Kidney tubule cell (primary cell): ENCODE data around the gene CDH15.
A peak's percentile ranks its signal among the peaks of the same experiment; 100 is the strongest.
"Not testable (repeated sequence)": the region's sequence is repeated elsewhere in the genome, so short reads cannot be mapped to it uniquely, and the experiment has no call there.

ENCODE experiments used
- DNase-seq: peaks from one replicate; pipeline ENCODE4 v3.0.0-alpha.2; 2018; ENCODE audit warnings: low spot score

Gene CDH15

DNA sequence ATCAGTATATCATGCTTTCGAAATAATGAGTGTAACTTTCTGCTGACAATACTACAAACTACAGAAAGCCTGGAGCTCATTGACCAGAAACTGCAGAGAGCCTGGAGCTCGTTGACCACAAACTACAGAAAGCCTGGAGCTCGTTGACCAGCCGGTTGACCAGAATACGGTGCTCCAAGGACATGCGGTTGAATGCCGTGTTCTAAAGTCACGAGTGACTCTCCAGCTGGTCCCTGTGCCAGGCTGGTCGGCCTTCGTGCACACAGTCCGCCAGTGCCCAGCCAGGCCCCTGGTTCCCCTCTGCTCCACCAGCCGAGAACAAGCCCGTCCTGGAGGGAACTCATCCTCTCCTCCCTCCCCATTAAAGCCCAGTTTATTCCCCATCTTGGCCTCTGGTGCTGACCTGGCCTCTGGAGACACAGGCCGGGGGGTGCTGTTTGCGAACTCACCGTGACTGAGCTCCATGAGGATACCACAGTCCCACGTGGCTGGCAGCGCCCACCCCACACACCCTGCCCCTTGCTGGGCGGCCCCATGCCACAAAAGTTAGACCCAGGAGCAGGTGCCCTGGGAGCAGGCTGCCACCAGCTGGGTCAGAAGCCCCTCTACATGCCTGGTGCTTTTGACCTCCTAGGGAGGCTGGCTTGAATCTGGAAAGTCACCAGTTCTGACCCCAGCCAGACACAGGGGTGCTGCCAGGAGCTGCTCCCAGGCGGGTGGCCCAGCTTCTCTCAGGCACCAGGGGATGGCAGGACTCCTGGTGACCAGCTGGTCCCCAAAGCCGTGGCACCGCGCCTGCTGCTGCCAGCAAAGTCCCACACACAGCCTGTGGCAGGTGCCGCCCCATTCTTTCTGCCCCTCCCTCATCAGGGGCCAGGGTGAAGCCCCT, 15.5 kb upstream of the CDH15 start:
- no peak for DNase-seq

DNA sequence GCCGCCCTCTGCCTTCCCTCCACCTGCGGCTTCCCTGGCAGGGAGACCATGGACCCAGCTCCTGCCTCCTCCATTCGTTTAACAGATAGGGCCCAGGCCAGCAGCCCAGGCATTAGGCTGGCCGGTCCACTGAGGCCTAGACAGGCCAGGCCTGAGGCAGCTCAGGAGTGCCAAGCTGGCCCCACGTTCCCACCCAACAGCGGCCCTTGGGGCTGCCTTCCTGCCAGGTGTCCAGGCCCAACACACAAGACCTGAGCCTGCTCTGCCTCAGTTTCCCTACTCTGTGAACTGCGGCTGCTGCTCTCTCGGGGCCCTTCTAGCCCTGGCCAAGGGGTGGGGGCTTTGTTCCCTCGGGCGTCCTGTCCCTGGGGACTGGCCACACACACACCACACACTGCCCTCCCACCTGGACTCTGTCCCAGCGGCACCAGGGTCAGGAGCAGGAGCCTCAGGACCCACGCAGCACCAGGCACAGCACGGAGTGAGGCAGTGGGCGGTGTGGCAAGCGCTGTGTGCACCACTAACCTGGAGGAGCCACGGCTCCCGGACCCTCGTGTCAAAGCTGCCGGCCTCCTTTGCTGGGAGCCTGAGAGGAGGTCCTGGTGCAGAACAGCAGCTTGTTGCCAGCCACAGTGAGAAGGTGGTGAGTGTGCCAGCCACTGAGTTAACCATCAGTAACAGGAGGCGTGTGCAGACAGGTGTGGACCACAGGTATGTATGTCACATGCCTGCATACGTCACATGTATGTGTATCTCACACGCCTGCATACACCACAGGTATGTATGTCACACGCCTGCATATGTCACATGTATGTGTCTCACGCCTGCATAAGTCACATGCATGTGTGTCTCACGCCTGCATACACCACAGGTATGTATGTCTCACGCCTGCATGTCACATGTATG, 14.6 kb upstream of the CDH15 start:
- no peak for DNase-seq

GRCh38 chr16:89157778-89158177, 13.8 kb upstream of the CDH15 start:
- DNase-seq, result no peak

DNA sequence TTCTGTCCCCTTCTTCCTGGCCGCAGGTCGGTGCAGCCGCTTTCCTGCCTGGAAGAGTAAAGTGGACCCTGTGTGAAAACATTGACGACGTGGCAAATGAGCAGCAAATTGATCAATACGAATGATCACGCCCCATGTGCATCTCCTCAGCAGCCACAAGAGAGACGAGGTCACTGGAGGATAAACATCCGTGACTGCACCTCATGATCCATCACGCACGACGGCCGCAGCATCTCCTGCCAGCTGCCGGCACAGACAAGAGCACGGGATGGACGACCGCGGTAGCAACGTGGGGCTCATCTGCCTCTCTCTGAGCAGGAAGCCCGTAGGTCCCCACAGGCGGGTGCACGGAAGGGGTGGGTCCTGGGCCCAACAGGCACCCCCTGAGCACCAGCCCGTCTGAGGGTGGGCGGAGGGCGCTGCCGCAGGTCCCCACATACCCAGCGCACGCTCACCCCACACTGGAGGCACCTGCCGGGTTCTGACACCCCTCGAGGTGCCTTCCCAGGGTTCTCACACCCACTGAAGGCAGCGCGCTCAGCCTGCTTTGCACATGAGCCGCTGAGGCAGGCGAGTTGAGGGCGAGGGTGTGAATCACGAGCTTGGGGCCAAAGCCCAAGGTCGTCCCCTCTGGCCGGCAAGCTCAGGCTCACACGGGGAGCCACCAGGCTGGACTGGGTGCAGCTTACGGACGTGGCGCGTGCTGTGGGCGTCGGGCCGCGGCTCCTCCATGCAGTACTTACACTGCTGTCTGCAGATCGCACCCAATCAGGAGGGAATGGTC, 12.3 kb upstream of the CDH15 start:
- no peak for DNase-seq

GRCh38 chr16:89159850-89160354, 11.6 kb upstream of the CDH15 start:
- DNase-seq, result no peak

GRCh38 chr16:89160977-89161701, 10.4 kb upstream of the CDH15 start:
- DNase-seq, result no peak

GRCh38 chr16:89161763-89162713, 9.5 kb upstream of the CDH15 start:
- DNase-seq, result no peak

DNA sequence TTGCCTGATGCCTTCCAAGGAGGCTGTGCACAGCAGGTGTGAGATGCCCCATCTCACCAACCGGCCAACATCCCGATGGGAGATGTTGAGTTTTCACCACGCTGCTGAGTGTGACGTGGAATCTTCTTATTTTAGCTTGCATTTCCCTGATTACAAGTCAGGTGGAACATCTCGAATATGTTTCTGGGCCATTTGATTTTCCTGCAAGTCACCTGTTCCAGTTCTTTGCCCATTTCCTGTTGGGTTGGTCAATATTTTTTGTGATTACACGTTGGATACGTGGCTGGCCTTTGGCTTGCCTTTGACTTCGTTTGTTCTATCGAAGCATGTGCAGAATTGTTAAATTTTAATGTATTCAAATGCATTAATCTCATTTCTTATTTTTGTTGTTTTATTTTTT, 8.3 kb upstream of the CDH15 start:
- no peak for DNase-seq

GRCh38 chr16:89164436-89164835, 7.1 kb upstream of the CDH15 start:
- DNase-seq, result no peak

DNA sequence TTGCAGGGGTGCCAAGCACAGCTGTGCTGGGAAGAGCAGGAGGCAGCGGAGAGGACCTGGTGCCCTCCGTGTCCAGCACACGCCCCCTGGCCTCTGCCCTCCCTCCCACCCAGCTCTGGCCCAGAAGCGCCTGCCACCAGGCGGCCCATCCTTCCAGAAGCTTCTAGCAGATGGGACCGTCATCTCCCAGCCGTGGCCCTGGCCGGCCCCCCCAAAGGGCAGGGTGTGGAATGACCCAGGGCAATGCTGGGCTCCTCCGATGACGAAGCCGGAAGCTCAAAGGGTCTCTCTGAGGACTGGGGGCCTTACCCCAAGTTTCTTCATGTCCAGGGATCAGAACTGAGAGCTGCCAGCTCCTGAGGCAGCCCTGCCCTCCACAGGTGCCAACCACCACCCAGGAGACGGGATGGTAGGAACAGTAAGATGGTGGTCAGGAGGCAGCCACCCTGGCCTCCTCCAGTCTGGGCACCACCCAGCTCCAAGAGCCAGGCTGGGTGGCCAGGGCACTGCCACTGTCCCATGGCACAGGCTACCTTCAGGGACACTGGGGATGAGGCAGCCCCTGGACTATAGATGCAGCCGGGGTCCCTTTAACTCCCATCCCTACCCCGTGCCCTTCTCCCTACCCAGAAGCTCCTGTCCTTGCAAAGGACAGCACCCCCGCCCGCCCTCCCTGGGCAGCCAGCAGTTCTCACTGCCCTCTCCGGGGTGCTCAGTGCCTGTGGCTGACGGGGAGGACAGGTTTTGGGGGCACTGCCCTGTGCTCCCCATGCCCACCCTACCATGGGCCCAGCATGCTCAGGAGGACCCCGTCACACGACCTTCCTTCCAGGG, 6.5 kb upstream of the CDH15 start:
- no peak for DNase-seq

- DNase-seq, result not testable (repeated sequence)
These were observed 5.9 kb upstream of the CDH15 start for GRCh38 chr16:89165681-89165979.

- DNase-seq, result no peak
These were observed 4.7 kb upstream of the CDH15 start for GRCh38 chr16:89166696-89167424.

- peak; percentile 78 for DNase-seq
These were observed 4.1 kb upstream of the CDH15 start for GRCh38 chr16:89167425-89167941.

GRCh38 chr16:89168381-89169189, 3.0 kb upstream of the CDH15 start:
- no peak for DNase-seq

GRCh38 chr16:89169778-89170177, 1.8 kb upstream of the CDH15 start:
- DNase-seq, result no peak

- peak; percentile 40 for DNase-seq
These were observed 967 bp upstream of the CDH15 start for GRCh38 chr16:89170346-89171215.

DNA sequence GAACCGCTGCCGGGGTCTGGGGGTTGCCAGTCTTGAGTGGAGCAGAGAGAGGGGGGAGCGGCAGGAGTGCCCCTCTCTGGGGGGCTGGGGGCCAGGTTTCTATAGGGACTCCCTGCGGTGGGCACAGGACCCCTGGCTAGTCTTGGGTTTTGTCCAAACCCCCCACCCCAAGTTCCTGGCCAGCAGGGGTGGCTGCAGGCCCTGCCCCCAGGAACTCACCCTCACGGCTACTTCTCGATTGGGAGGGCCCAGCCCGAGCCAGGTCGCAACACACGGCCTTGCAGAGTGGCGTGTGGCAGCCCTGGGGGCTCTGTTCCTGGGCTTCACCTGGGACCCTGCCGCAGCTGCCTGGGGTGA, 601 bp downstream of the CDH15 start:
- no peak for DNase-seq
